Thoracic aorta (tissue), 2 donors: ENCODE measurements around the gene MYOM1. TPM values are rescaled to one million over a fixed set of nuclear protein-coding genes. Genes with fewer than 3 reads are reported as not detected.

ENCODE experiments used
- ATAC-seq: fragments of 150-250 bp; one replicate; pipeline ENCODE4 v1.8.0; 2017; ENCODE audit warnings: low read depth; ENCODE audit not compliant: insufficient number of reproducible peaks, low FRiP score
- DNase-seq: peaks from one replicate; pipeline ENCODE4 v3.0.0-alpha.2; 2020; ENCODE audit warnings: low spot score
- H3K27ac ChIP-seq, 2 donors: fragments of 200-600 bp; sonication (generic); 1 replicate in 1 of 2; 2 replicates in 1 of 2; pipeline ENCODE4 v1.5.1; 2016; ENCODE audit warnings: mild to moderate bottlenecking in 2 of 2, moderate library complexity in 2 of 2
- H3K27me3 ChIP-seq: fragments of 200-600 bp; sonication (generic); replicated peaks from 2 replicates; pipeline ENCODE4 v1.6.0; 2016; ENCODE audit warnings: mild to moderate bottlenecking; ENCODE audit not compliant: insufficient read depth
- H3K36me3 ChIP-seq: fragments of 200-600 bp; sonication (generic); one replicate; pipeline ENCODE4 v1.5.1; 2016
- H3K4me1 ChIP-seq, 2 donors: fragments of 200-600 bp; sonication (generic); 1 replicate in 1 of 2; 2 replicates in 1 of 2; pipeline versions ENCODE4 v1.5.1 to v1.6.0; 2016; ENCODE audit warnings: low read depth in 2 of 2, mild to moderate bottlenecking in 1 of 2; ENCODE audit not compliant: control insufficient read depth in 1 of 2
- H3K4me3 ChIP-seq: fragments of 200-600 bp; sonication (generic); 2 replicates; pipeline ENCODE4 v1.5.1; 2016; ENCODE audit warnings: mild to moderate bottlenecking
- H3K9me3 ChIP-seq: fragments of 200-600 bp; sonication (generic); 2 replicates; pipeline ENCODE4 v1.5.1; 2016
- total RNA-seq, 2 donors: library from RNA; depleted of rRNA; stranded (reverse); fragments of >200 nt; gene quantifications; one replicate each; pipeline versions ENCODE4 v1.1.0 to v1.2.3, GENCODE V29; 2016
- TF ChIP-seq, protein P1 (sequence below): fragments of 200-600 bp; sonication (generic); IDR thresholded peaks from one replicate; pipeline ENCODE4 v1.5.1; 2019; ENCODE audit warnings: antibody characterized with exemption

MYOM1 gene
- total RNA-seq, 2 donors from 2014 or later, result 16.1 to 27.2 TPM

DNA sequence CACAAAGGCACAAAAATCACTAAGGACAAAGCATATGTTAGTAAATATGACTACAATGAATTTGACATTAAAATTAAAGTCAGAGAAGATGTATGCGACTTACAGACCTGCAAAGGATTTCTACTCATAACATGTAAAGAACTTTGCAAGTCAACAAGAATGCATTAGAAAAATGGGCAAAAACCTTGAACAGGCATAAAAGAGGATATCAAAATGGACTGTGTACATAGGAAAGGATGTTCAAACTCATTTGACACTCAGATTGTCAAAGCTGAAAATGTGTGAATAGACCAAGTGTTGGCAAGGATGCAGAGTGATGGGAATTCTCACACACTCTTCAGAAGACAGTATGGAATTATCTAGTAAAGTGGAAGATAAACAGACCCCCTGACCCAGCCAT is 94.9 kb downstream of the MYOM1 start:
- H3K4me3 ChIP-seq, result no peak overlapping the region
- DNase-seq, result no peak
- TF ChIP-seq, protein P1, sequence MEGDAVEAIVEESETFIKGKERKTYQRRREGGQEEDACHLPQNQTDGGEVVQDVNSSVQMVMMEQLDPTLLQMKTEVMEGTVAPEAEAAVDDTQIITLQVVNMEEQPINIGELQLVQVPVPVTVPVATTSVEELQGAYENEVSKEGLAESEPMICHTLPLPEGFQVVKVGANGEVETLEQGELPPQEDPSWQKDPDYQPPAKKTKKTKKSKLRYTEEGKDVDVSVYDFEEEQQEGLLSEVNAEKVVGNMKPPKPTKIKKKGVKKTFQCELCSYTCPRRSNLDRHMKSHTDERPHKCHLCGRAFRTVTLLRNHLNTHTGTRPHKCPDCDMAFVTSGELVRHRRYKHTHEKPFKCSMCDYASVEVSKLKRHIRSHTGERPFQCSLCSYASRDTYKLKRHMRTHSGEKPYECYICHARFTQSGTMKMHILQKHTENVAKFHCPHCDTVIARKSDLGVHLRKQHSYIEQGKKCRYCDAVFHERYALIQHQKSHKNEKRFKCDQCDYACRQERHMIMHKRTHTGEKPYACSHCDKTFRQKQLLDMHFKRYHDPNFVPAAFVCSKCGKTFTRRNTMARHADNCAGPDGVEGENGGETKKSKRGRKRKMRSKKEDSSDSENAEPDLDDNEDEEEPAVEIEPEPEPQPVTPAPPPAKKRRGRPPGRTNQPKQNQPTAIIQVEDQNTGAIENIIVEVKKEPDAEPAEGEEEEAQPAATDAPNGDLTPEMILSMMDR, result no peak
- no peaks in the 10 kb centered on the region for H3K27me3 ChIP-seq
- no peak for ATAC-seq
- H3K9me3 ChIP-seq, result no peaks in the 10 kb centered on the region
- no peak overlapping the region for H3K27ac ChIP-seq
- peaks cover 0 to 6% of the 10 kb centered on the region in 2 donors for H3K4me1 ChIP-seq
- peaks cover 12% of the 10 kb centered on the region for H3K36me3 ChIP-seq

DNA sequence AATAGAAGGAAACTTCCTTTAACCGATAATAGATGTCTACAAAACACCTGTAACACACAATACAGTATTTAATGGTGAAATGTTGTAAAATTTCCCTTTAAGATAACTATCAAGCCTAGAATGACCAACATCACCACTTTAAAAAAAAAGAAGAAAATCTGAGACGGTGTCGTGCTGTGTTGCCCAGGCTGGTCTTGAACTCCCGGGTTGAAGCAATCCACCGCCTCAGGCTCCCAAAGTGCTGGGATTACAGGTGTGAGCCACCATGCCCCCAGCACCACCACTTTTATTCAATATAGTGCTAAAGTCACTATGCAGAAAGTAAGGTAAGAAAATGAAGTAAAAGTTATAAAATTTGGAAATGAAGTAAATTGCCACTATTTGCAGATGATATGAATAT is 96.9 kb downstream of the MYOM1 start:
- no peak for DNase-seq
- H3K27ac ChIP-seq, result no peak overlapping the region
- H3K4me3 ChIP-seq, result no peak overlapping the region
- H3K27me3 ChIP-seq, result no peaks in the 10 kb centered on the region
- H3K36me3 ChIP-seq, result peaks cover 12% of the 10 kb centered on the region
- H3K9me3 ChIP-seq, result no peaks in the 10 kb centered on the region
- no peak for ATAC-seq
- H3K4me1 ChIP-seq, result no peaks in the 10 kb centered on the region
- TF ChIP-seq, protein P1, result no peak

DNA sequence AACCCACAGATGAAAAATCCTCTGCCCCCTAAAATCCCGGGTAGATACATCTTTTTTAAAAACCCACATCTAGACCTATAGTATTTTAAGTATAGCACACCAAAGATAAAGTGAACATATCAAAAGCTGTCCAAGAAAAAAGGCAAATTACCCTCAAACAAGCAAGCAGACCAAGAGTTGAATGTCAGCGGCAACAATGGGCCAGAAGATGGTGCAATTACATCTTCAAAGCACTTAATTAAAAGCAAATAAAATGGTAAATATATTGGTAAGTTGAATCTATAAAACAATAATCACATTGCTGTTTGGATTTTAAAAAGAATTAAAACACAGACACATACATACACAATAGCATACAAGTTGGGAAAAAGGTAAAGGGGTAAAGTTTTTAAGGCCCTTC is 98.5 kb downstream of the MYOM1 start:
- DNase-seq (no peak), ATAC-seq (no peak)
- Histone ChIP-seq H3K36me3 (peaks cover 14% of the 10 kb centered on the region), H3K4me1 (no peaks in the 10 kb centered on the region), H3K9me3 (no peaks in the 10 kb centered on the region), H3K27ac (no peak overlapping the region), H3K4me3 (no peak overlapping the region), H3K27me3 (no peaks in the 10 kb centered on the region)
- TF ChIP-seq, protein P1, result no peak

DNA sequence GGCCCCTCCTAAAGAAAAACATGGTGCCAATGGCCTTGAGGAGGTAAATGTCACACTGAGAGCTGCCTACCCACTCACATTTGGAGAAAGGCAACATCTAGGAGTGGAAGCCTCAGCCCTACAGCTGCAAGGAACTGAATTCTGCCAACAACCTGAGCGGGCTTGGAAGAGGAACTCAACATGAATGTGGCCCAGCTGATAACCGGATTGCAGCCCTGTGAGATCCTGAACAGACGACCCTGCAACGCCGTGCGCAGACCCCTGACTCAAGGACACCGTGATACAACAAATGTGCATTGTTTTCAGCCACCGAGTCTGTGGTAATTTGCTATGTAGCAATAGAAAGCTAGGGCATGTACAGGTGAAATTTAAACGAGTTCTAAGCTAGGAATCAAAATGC is 99.4 kb downstream of the MYOM1 start:
- no peaks in the 10 kb centered on the region for H3K9me3 ChIP-seq
- no peaks in the 10 kb centered on the region for H3K27me3 ChIP-seq
- H3K4me3 ChIP-seq, result no peak overlapping the region
- peaks cover 9% of the 10 kb centered on the region for H3K36me3 ChIP-seq
- TF ChIP-seq, protein P1, result no peak
- H3K27ac ChIP-seq, result no peak overlapping the region
- ATAC-seq (no peak), DNase-seq (no peak)
- H3K4me1 ChIP-seq, result no peaks in the 10 kb centered on the region

DNA sequence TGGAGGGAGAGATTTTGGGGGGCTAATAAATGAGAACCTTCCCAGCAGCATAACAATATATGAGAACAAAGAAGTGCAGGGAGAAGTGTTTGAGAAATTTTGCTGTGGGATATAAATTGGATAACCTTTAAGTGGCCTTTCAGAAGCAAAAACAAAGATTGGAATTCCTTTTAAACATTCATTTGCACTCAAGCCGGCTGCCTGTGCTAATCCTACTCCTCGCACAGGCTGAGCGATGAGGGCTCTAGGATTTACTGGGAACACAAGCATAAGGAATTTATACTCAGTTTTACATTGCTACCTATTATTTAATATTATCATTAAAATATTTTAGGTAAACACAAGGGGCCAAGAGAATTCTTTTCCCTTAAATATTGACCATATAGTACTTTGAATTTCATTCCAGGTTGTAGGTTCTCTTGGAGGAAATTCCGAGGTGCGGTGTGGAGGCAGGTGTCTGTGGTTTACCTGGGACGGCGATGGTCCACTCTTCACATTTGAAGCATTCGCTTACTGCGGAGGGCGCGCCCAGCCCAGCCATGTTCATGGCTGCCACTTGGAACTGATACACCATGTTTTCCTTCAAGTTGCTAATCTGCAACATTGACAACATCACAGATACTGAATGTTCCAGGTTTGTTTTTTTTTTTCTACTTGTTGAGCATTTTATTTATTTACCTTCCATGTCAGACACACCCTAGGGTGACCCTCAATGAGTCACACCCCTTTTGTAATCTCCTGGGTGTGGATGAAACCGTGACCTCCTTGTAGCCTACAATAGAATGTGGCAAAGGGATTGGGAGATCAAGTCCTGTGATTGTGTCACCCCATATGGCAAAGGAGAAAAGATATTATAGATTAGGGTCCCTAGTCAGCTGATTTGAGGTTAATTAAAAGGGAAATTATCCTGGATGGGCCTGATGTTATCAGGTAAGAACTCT is 100.1 kb downstream of the MYOM1 start:
- no peaks in the 10 kb centered on the region for H3K27me3 ChIP-seq
- no peak overlapping the region for H3K4me3 ChIP-seq
- TF ChIP-seq, protein P1, result no peak
- ATAC-seq, result no peak
- no peaks in the 10 kb centered on the region for H3K9me3 ChIP-seq
- no peak for DNase-seq
- no peaks in the 10 kb centered on the region for H3K4me1 ChIP-seq
- no peak overlapping the region for H3K27ac ChIP-seq
- peaks cover 3% of the 10 kb centered on the region for H3K36me3 ChIP-seq
